ENCODE measurements around the gene PGAP3.

Gene PGAP3

GRCh38 chr17:39639566-39640458, 48.0 kb downstream of the PGAP3 start:
- no peak for DNase-seq (ENCODE audit: low read depth in 2 of 3, low spot score in 2 of 3)

GRCh38 chr17:39639043-39639442, 48.8 kb downstream of the PGAP3 start:
- no peak for DNase-seq (ENCODE audit: low read depth in 2 of 3, low spot score in 2 of 3)

DNA sequence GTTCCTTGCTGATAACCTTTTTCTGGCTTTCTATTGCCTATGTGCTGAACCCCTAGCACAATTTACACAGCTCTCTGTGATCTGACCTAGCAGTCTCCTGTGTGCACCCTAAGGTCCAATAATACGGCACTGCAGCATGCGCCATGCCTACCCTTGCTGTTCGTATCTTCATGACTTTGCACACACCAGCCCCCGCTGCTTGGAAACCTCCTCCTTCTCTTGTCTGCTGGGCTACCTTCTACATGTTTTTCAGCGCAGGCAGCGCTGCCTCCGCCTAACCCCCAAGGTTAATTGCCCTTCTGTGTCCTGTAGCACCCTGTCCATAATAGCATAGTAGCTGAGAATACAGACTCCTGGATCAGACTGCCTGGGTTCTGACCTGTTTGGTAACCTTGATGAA, 49.5 kb downstream of the PGAP3 start:
- DNase-seq (ENCODE audit: low read depth in 2 of 3, low spot score in 2 of 3), result no peak

DNA sequence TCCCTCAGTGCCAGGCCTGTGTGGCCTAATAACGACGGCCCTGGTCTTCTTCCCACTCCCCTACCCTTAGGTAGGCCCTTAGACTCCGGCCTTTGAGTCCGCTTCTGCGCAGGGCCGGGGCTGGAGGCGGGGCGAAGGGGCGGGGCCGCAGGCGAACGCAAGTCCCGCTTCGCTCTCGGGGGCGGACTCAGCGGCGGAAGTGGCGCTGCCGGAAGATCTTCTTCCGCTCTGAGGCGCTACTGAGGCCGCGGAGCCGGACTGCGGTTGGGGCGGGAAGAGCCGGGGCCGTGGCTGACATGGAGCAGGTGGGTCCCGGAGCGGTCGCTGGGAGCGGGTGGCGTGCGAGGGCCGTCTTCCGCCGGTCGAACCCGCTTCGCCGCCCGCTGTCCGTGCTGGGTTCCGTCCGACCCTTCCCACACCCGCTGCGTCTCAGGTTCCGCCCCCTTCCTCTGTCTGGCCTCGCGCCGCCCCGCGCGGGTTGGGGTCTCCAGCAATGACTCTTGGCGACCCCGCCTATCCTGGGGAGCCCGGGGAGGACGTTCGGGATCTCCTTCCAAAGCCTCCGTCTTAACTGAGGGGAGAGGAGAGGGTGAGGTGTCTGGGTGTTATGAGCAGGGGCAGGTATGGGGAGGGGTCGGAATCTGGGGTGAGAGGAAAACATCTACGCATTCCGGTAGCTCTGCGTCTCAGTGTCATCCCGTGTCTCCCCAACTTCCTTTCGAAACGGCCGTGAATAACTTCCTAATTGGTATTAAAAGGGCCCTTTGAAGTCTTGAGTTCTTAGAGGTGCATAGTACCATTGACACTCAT, 50.7 kb downstream of the PGAP3 start, which contains the start of gene STARD3:
Gene STARD3, plus strand, starts transcription at position 218 of the 810 bp plus-strand sequence. CDS start 16,388 bp downstream, outside the sequence.
- peak; percentile 76 to 81 (median 77) for DNase-seq (ENCODE audit: low read depth in 2 of 3, low spot score in 2 of 3)

DNA sequence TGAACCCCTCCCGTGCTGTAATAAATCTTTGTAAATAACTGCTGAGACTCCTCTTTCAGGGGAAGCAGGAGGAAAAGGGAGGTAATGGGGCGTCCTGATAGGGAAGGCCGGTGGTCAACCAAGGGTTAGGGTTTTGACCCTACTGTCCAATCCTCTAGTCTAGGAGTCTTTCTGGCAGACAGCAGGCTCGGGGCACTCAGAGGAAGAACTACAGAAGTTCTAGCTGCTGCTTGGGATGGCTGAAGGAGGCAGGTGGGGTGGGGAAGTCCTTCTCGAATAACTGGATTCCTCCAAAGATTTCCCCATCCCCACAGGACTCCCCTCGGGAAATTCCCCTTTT, 51.3 kb downstream of the PGAP3 start:
- DNase-seq (ENCODE audit: low read depth in 2 of 3, low spot score in 2 of 3), result no peak

- no peak for DNase-seq (ENCODE audit: low read depth in 2 of 3, low spot score in 2 of 3)
Observed at GRCh38 chr17:39635614-39636176, 52.2 kb downstream of the PGAP3 start.

DNA sequence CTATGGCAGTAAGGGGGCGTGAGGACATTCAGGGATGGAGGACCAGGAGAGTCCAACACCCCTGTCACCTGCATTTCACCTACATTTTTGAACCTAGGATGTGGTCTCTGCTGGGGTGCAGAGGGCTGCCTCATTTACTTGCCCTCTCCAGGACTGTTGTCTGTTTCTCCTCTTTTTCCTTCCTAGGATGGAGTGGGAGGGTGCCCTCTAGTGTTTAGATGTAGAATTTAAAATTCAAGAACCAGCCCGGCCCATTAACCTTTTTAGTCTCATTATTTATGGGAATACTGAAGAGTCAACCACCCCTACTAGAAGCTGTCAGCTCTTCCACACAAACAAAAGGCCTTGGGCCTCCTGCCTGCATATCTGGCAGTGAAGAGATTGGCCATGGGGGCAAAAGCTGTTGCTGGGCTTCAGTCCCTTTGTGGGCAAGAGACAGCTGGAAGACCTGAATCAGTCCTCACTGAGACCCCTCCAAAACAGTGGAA, 53.4 kb downstream of the PGAP3 start:
- no peak for DNase-seq (ENCODE audit: low read depth in 2 of 3, low spot score in 2 of 3)

- DNase-seq (ENCODE audit: low read depth in 2 of 3, low spot score in 2 of 3), result no peak
Observed at GRCh38 chr17:39633570-39634183, 54.2 kb downstream of the PGAP3 start.

DNA sequence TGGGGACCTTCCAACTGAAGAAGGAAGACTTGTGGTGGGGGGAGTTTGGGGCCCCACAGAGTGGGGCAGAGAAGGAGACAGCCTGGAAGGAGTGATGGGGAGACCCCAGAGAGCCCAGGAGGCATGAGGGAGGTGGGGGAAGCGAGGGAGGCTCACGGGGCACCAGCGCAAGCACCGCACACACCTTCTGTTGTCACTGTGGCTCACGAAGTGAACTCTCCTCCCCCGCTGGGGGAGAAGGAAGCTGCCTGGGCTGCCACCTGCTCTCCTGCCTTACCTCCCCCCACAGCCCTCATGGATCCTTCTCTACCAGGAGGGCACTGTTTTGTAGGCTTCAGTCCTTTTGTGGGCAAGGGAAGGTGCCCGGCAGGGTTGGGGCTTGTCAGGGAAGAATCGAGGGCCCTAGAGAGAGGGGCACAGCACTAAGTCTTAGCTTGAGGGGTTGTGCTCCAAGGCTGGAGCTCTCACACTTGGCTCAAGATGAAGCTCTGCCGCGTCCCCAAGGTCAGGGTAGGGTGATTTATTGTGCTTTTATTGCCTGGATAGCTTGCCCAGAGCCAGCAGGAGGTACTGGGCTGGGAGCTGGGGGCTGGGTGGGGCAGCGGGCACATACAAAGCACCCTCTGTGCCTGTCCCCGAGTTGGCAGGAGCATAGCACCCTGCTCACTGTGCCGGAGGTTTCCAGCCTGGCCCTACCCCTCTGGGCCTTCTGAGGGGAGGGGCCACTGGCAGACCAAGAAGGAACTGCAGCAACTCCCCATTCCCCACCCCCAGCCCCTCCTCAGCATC, 55.5 kb downstream of the PGAP3 start:
- no peak for DNase-seq (ENCODE audit: low read depth in 2 of 3, low spot score in 2 of 3)

- DNase-seq (ENCODE audit: low read depth in 2 of 3, low spot score in 2 of 3), result no peak
Observed at GRCh38 chr17:39631403-39631802, 56.5 kb downstream of the PGAP3 start.

DNA sequence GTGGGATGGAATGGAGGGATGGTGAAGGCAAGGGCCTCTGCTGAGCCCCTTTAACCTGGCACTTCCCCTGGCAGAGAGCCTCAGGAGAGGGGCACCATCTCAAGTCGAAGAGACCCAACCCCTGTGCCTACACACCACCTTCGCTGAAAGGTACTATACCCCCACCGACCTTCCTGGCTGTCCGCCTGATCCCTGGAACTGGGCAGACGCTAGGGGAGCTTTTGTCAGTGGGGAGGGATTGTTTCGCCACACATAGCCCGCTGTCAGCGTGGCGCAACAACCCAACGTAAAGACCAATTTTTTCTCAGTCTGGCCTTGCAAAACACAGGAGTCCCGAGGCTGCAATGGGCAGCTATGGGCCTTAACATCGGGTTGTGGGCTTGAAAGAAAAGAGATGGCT, 58.0 kb downstream of the PGAP3 start:
- no peak for DNase-seq (ENCODE audit: low read depth in 2 of 3, low spot score in 2 of 3)

GRCh38 chr17:39629494-39629880, 58.4 kb downstream of the PGAP3 start:
- no peak for DNase-seq (ENCODE audit: low read depth in 2 of 3, low spot score in 2 of 3)

DNA sequence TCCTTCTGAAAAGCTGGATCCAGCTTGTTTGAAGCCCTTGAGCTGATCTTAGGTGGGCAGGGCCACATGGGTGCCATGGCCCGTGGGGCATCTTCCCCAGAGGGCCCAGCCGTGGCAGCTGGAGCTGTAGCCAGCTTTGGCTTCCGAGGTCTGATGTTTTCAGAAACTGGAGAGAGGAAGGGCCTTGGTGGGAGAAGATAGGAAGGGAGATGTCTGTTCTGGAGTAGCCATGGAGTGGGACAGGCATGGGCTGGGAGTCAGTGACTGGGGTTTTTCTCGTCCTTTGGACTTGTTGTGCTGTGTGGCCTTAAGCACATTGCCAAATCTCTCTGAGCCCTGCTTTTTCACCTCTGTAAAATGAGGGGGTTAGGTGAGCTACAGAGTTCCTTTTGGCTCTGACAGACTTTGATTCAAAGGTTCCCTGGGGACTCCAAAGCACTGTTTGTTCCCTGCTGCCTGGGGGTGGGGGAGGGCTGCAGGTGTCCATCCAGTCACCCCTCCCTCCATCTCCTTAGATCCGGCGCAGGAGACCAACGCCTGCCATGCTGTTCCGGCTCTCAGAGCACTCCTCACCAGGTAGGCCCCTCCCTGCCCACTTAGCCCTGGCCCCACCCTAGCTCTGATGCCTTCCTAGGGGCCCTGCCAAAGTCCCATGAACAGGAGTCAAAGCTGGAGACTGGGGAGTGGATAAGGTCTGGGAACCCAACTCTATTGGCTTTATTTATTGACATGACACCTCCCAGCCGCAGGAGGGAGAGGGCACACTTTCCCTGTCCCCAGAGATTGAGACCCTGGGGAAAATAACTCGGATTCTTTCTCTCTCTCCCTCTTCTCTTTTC, 59.0 kb downstream of the PGAP3 start:
- no peak for DNase-seq (ENCODE audit: low read depth in 2 of 3, low spot score in 2 of 3)

DNA sequence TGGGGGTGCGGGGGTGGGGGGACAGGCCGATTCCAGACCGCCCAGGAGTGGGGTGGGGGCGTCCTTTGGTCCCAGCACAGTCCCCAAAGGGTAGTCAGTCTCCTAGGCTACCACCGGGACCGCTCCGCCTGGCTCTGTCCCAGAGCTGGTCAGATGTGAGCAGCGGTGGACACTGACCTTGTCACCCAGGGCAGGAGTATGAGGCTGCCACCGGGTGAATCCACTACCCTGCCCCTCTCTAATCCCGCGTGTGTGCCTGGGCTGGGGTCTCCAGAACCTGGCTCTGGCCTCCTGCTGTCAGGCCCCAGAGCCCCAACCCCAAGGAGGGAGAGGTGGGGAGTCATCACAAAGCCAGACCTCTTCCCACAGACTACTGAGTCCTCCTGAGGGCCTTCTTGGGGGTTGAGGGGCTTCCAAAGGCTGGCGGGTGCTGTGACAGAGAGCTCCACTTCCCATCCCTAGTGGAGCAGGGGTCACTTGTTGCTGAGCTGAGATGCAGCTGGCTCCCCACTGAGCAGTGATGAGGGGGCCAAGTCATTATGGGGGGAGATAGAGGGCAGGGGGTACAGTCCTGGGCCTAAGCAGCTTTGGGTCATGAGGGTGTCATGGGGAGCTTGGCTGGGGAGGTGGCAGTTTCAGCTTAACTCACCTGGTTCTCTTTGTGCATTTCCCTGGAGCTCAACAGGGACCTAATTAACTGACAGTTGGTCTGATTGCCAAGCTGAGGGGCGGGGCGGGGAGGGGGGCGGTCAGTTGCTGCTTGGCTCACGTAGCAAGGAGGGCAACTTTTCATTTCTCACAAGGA, 59.9 kb downstream of the PGAP3 start:
- no peak for DNase-seq (ENCODE audit: low read depth in 2 of 3, low spot score in 2 of 3)

- DNase-seq (ENCODE audit: low read depth in 2 of 3, low spot score in 2 of 3), result no peak
Observed at GRCh38 chr17:39627047-39627711, 60.7 kb downstream of the PGAP3 start.

- no peak for DNase-seq (ENCODE audit: low read depth in 2 of 3, low spot score in 2 of 3)
Observed at GRCh38 chr17:39626171-39627046, 61.4 kb downstream of the PGAP3 start, which contains the start of gene PPP1R1B. TSS of gene PPP1R1B (plus strand) at chr17:39626952. CDS start at chr17:39627393, 441 bp downstream.

- DNase-seq (ENCODE audit: low read depth in 2 of 3, low spot score in 2 of 3), result no peak
Observed at GRCh38 chr17:39625198-39625785, 62.6 kb downstream of the PGAP3 start.
